NCI-H2196 treated with DMSO at 0.1 percent for 48 hours (cell line): ENCODE data around the gene FADS2.

ENCODE experiments used
- DNase-seq: peaks from one replicate; lab custom pipeline; 2025; ENCODE audit not compliant: unreplicated experiment; lab: John Stamatoyannopoulos, UW

Gene FADS2

DNA sequence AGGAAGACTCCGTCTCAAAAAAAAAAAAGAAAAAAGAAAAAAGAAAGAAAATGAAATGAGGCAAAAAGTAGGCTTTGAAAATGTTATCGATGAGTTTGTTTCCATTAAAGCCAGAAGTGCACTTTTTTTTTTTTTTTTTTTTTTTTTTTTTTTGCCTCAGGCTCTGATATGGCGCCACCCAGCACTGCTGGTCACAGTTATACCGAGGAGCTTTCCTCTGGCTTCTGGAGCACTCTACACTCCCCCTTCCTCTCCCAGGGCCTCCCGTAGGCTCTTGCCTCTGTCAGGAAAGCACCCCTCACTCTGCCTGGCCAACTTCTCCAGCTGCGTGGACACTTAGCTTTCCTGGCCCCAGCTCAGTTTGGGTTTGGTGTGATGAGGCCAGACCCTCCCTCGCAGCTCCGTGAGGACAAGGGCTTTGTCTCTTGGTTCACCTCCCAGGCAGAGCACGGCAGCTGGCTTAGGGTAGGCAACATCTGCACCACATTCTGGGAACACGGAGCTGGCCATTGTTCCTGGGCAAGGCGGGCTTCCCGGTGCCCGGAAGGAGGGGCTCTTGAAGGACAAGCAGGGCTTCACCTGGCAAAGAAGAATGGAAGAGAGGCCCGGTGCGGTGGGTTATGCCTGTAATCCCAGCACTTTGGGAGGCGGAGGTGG is 16.9 kb downstream of the FADS2 start:
- DNase-seq, result no peak

- no peak for DNase-seq
Measured at GRCh38 chr11:61846362-61847020, 18.4 kb downstream of the FADS2 start.

DNA sequence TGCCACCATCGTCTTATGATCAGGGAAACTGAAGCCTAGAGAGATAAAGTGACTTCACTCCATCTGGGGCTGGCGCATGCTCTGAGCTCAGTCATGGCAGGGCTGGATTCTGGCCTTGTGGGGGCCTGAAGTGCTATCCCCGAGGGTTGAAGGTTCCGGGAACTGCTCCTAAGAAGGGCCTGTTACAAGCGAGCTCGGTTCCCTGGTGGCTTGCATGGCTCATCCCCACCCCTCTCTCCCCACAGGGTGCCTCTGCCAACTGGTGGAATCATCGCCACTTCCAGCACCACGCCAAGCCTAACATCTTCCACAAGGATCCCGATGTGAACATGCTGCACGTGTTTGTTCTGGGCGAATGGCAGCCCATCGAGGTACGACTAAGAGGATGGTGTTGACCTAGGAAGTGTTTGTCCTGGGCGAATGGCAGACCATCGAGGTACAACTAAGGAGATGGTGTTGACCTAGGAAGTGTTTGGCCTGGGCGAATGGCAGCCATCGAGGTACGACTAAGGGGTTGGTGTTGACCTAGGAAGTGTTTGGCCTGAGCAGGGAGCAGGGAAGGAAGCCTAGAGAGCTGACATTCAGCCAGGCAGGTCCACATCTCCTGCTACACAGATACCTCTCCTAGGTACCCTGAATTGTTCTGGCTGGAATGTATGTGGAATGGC is 19.9 kb downstream of the FADS2 start:
- no peak for DNase-seq

- DNase-seq, result no peak
Measured at GRCh38 chr11:61848631-61849030, 20.5 kb downstream of the FADS2 start.

GRCh38 chr11:61850687-61851086 is 22.6 kb downstream of the FADS2 start:
- DNase-seq, result no peak

DNA sequence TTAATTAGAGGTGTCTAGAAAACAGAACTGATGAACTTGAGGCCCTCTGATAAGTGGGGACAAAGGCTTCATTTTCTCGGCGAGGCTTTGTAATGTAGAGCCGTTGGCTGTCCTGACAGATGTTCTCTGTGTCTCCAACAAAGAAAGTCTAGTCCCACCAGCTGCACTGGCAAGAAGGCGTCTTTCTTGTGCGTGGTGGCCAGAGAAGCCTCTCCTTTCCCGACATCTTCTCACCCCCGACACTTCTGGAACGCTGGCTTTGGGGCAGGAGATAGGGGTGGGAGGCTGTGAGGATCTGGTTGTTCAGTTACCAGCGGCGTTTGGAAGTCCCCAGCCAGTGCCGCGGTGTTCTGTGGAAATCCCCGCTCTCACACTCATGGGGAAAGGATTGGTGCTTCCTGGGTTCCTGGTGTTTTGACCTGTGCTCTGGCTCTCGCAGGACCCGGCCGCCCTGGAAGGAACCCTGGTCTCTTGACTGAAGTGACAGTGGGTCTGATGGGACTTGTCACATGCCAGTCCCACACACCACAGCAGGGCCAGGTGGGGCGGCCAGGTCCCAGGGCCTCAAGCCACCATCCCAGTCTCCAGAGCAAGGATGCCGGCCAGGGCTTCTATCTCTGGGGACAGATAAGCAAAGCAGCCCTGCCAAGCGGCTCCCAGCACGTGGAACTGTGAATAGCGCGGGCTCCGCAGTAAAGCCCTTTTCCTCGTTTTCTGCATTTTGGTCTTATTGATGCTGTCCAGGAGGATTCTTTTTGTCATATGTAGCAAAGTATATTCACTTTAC is 23.2 kb downstream of the FADS2 start:
- DNase-seq, result no peak

DNA sequence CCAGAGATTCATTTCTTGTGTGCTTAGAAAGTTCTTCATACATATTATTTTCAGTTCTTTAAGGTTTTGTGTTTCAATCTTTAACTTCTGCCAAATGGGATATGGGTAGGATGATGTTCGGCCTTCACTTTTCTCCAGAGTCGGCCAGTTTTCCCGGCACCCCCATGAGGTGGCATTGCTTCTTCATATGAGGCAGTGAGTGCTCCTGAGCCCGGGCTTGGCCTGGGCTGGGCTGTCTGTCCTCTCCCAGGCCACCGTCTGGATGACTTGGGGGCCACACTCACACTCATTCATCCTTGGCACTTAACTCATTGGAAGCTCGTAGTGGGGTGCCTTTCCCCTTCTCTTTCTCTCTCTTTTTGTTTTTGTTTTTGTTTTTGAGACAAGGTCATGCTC is 23.8 kb downstream of the FADS2 start:
- DNase-seq, result no peak

DNA sequence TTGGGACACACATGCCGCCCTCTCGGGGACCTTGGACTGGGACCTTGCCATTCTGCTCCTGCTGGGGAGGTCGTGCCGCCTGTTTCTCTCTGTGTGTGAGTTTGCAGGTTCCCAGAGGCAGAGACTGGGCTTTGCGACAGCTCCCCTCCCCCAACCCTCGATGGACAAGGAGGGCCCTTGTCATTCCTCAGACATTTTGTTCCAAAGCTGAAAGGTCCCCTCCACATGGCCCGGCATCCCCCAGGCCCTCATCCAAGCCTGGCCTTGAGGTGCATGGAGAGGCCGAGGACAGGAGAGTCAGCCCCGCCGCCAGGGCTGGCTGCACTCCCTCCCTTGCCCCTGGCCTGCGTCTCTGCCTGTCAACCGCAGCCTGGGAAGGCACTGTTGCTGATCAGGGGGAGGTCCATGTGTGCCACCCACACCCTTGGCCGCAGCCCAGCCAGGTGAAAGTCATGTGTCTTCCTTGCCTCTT is 25.6 kb downstream of the FADS2 start:
- no peak for DNase-seq

DNA sequence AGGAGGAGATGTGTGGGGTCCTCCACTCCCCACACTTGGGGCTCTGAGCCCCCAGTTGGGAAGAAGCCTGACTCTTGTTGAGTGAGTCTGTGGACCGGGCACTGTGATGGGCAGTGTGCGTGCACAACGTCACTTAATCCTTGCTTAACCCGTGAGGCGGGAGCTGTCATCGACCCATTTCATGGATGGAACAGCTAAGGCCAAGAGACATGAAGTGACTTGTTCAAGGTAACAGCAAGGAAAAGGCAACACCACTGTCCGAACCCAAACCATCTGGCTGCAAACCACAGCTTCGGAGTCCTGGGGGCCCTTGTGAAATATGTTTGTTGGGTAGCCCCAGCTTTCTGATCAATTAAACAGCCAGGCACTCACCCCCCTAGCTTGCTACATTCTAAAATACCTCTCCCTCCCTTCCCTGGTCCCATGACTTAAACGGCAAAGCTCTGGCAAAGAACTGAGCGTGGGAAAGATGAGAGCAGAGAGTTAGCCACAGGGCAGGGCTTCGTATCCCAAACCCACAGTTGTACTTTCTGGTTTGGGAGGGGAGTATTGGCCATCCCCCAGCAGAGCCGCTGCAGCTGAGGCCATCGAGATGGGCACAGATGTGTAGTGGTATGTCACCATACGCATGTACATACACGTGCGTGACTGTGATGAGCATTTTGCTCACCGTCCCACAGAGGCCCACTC is 26.3 kb downstream of the FADS2 start:
- no peak for DNase-seq

- no peak for DNase-seq
Measured at GRCh38 chr11:61854966-61855714, 27.0 kb downstream of the FADS2 start.

- DNase-seq, result no peak
Measured at GRCh38 chr11:61855939-61856680, 28.0 kb downstream of the FADS2 start.

DNA sequence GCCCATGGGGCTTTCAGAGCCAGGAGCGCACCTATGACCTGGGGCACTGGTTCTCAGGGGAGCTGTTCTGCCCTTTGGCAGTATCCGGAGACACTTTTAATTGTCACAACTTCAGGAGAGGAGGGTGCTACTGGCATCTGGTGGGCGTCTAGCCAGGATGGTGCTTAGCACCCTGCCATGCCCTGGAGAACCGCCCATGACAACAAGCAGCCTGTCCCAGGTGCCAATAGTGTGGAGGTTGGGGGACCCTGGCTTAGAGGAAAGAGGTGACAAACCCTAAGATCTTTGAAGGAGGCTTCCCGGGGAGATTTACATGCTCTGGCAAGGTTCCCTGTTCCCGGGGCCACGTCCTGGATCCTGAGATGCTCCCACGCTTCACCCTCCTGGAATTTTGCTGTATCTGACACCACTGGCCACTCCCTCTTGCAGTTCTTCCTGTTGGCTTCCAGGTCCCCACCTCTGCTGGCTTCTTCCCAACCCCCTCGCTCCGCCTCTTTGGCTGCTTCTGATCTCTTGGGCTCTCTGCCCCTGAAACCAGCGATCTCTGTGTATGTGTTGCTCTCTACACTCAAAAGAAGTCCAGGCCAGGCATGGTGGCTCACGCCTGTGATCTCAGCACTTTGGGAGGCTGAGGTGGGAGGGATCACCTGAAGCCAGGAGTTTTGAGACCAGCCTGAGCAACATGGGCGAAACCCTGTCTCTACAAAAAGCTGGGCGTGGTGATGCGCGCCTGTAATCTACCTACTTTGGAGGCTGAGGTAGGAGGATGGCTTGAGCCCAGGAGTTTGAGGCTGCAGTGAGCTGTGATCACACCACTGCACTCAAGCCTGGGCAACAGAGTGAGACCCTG is 32.2 kb downstream of the FADS2 start:
- peak; percentile 80 for DNase-seq

- DNase-seq, result no peak
Measured at GRCh38 chr11:61861634-61862033, 33.5 kb downstream of the FADS2 start.

DNA sequence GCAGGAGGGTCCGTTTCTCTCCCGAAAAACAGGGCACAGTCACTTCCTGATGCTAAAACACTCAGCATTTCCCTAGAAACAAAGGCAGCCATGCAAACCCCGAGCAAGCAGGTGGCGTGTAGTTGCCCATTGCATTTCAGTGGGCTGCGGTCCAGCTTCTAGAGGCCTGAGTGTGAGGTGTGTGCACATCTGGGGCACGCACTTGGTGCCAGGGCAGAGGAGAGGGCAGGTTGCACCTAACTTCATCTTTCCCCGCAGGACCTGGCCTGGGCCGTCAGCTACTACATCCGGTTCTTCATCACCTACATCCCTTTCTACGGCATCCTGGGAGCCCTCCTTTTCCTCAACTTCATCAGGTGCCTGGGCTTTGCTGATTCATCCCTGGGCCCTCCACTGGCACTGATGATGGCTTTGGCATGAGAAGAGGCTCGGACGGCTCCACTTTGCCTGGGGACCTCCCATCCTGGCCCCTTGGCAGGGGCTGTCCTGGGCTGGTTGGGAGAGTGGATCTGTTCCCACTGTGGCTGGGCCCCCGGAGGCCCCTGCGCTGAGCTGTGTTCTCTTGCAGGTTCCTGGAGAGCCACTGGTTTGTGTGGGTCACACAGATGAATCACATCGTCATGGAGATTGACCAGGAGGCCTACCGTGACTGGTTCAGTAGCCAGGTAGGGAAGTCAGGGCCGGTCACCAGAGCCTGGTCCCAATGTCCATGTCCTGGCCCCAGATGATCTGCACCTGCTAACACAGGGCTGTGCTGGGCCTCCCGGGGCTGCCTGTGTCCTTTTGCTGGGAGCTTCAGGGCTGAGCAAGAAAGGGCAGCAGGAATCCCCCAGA is 34.8 kb downstream of the FADS2 start:
- DNase-seq, result no peak

GRCh38 chr11:61863548-61864081 is 35.5 kb downstream of the FADS2 start:
- DNase-seq, result no peak

DNA sequence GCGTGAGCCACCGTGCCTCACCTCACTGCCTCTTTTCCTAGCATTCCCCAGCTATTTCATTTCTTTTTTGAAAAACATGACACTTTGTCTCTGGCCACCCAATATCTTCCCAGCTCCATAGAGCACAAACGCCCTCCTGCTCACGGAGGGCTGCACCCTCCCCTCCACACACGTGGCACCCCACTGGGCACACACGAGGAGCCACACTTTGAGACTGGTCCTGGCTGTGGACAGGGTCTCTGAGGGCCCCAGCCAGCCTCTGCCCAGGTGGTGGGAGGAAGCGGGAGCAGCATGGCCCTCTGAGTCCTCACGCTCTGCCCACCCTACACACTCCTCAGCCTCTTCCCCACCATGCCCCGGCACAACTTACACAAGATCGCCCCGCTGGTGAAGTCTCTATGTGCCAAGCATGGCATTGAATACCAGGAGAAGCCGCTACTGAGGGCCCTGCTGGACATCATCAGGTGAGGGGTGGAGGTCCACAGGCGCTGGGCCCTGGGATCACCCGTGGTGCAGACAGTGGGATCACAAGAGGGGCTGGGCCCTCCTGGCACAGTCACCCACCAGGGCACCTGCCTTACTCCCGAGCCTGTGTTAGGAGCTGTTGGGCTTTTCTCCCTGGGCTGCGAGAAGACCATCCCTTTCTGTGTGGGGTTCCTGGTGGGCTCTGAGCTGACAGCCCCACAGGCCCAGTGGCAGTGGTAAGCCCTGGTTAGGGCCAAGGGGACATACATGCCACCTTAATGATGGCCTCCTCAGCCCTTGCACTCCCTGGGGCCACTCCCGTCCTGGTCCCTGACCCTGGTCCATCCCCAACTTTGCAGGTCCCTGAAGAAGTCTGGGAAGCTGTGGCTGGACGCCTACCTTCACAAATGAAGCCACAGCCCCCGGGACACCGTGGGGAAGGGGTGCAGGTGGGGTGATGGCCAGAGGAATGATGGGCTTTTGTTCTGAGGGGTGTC is 37.0 kb downstream of the FADS2 start:
- DNase-seq, result no peak
